ENCODE results near the gene TGFB1. TPM values are rescaled to one million over a fixed set of nuclear protein-coding genes. Genes with fewer than 3 reads are reported as not detected.

The TGFB1 gene
- total and polyA plus RNA-seq, 9 of the 15 experiments (the other 6 are each of a cell fraction or from before 2014, with no cell fraction given) = 0.24 to 159 (median 17.2) TPM

- TF ChIP-seq REST (IDR thresholded peaks at IDR 0.05; ENCODE audit: borderline replicate concordance) (peak; percentile 47; the same call in 1 of the 2 replicates), REST (CRISPR knock-in tag; IDR thresholded peaks at IDR 0.05; ENCODE audit: low read depth) (no peak), MLX (CRISPR knock-in tag; conservative IDR thresholded peaks at IDR 0.05) (no peak), ZBTB1 (CRISPR knock-in tag; IDR thresholded peaks at IDR 0.05; ENCODE audit: borderline replicate concordance, low read depth) (no peak), WHSC1 (IDR thresholded peaks at IDR 0.05; ENCODE audit: low read length) (no peak), FOXP4 (CRISPR knock-in tag; IDR thresholded peaks at IDR 0.05; ENCODE audit: borderline replicate concordance) (0 out of 2 replicates have a peak, but pooled peaks have one; percentile 45), TCF3 (CRISPR knock-in tag; IDR thresholded peaks at IDR 0.05) (no peak; the same call in 1 of the 2 replicates), RCOR1 (IDR thresholded peaks at IDR 0.05; ENCODE audit: borderline replicate concordance in 1 of 2, low read depth in 2 of 2, low read length in 2 of 2) (no peak), ZNF263 (CRISPR knock-in tag; IDR thresholded peaks at IDR 0.05; ENCODE audit: borderline replicate concordance) (no peak; the same call in 1 of the 2 replicates), MTA2 (IDR thresholded peaks at IDR 0.05; ENCODE audit: low read depth) (no peak), ZNF699 (CRISPR knock-in tag; IDR thresholded peaks at IDR 0.05; ENCODE audit: insufficient replicate concordance) (no peak), CTCFL (IDR thresholded peaks at IDR 0.05; ENCODE audit: borderline replicate concordance, insufficient read depth, low read depth, low read length, poor library complexity, severe bottlenecking) (no peak)
Measured at GRCh38 chr19:41397086-41398049, 43.6 kb upstream of the TGFB1 start, which contains the start of the genes BCKDHA and EXOSC5 (continued).
